Measurements from ENCODE around the gene PKLR. TPM values are rescaled to one million over a fixed set of nuclear protein-coding genes. Genes with fewer than 3 reads are reported as not detected.
A peak's percentile ranks its signal among the peaks of the same experiment; 100 is the strongest.

The PKLR gene
- total RNA-seq, 1 donor = not detected

DNA sequence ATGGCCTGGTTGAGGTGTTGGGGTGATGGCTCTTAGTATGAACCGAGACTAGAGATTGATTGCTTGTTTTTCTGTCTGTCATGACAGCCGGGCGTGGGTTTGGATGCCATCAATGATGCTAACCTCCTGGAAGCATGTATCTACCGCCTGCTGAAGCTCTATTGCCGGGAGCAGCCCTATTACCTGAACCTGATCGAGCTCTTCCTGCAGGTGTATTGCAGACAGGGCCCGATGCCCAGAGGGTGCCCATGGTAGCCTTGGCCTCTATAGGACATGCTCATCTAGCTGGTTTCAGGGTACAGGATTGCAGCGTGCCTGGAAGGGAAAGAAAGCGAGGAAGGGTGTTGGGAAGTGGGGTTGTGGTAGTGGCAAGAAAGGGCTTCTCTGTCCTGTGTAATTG, 16.8 kb upstream of the PKLR start:
- H3K4me3 ChIP-seq (ENCODE audit: low read depth, low read length) = no peak overlapping the region
- no peak for DNase-seq (ENCODE audit: low read depth)
- TF ChIP-seq, protein P1, sequence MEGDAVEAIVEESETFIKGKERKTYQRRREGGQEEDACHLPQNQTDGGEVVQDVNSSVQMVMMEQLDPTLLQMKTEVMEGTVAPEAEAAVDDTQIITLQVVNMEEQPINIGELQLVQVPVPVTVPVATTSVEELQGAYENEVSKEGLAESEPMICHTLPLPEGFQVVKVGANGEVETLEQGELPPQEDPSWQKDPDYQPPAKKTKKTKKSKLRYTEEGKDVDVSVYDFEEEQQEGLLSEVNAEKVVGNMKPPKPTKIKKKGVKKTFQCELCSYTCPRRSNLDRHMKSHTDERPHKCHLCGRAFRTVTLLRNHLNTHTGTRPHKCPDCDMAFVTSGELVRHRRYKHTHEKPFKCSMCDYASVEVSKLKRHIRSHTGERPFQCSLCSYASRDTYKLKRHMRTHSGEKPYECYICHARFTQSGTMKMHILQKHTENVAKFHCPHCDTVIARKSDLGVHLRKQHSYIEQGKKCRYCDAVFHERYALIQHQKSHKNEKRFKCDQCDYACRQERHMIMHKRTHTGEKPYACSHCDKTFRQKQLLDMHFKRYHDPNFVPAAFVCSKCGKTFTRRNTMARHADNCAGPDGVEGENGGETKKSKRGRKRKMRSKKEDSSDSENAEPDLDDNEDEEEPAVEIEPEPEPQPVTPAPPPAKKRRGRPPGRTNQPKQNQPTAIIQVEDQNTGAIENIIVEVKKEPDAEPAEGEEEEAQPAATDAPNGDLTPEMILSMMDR (IDR thresholded peaks at IDR 0.05; ENCODE audit: insufficient read depth, low read length) = no peak

DNA sequence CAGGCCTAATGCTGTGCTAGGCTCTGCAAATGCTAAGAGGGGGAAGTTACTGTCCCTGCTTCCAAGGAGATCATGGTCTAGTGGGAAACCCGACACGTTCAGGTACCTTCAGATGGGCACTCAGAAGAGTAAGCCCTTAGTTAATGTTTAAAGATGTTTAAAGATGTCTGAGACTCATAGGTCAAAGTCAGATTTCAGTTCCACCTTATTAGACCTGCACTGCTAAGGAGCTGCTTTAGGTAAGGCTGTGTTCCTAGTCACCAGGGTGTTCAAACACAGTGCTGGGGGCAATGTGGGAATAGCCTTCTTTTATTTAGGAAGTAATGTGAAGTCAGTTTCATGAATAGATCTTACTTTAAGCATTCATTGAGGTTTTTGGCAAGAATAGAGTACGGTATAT, 15.7 kb upstream of the PKLR start:
- no peak for DNase-seq (ENCODE audit: low read depth)
- no peak overlapping the region for H3K4me3 ChIP-seq (ENCODE audit: low read depth, low read length)
- TF ChIP-seq, protein P1 (IDR thresholded peaks at IDR 0.05; ENCODE audit: insufficient read depth, low read length) = no peak

DNA sequence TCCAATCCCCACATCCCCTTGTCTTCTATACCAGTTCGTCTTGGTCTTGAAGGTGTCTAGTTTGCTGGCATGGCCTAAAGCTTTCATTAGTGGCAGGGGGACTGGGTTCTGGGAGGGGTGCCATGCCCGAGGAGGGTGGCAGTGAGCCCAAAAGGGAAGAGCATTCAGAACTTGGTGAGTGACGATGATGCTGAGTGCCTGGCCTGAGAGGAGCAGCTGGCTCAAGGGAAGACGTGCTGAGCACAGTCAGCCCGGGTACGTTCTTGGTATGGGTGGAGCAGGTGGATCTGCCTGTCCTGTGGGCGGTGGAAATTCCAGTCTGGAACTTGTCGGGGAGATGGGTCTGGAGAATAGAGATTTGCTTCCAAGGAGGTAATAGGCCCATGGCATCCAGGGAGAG, 12.0 kb upstream of the PKLR start:
- TF ChIP-seq, protein P1 (IDR thresholded peaks at IDR 0.05; ENCODE audit: insufficient read depth, low read length) = no peak
- no peak for DNase-seq (ENCODE audit: low read depth)
- no peak overlapping the region for H3K4me3 ChIP-seq (ENCODE audit: low read depth, low read length)

DNA sequence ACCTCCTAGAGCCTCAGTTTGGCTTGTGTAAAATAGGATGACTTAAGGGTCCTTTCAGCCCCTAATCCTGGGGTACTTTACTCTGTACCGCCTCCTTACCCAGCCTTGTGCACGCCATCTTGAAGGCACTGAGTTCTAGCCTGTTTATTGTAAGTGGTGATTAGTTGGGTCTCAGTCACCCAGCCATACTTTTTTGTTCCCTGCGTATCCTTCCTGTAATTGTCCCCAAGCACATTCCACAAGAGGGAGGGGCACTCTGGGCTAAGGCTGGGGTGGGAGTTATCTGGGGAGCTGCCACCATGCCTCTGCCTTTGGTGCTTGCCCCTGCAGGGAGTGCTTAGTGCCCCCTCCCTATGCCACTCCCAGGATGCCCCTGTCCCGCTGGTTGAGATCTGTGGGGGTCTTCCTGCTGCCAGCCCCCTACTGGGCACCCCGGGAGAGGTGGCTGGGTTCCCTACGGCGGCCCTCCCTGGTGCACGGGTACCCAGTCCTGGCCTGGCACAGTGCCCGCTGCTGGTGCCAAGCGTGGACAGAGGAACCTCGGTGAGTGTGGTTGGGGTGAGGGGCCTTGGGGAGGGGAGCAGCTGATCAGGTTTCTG, 8.3 kb upstream of the PKLR start:
- no peak for DNase-seq (ENCODE audit: low read depth)
- peak overlapping the region; percentile 92 for H3K4me3 ChIP-seq (ENCODE audit: low read depth, low read length)
- TF ChIP-seq, protein P1 (IDR thresholded peaks at IDR 0.05; ENCODE audit: insufficient read depth, low read length) = no peak

GRCh38 chr1:155308493-155309422, 7.5 kb upstream of the PKLR start, which contains the start of gene FDPS:
TSS of gene FDPS (plus strand) at chr1:155308866. CDS start at chr1:155309790, 924 bp downstream.
- H3K4me3 ChIP-seq (ENCODE audit: low read depth, low read length) = peak within 1 kb of the TSS; percentile 92
- TF ChIP-seq, protein P1 (IDR thresholded peaks at IDR 0.05; ENCODE audit: insufficient read depth, low read length) = no peak

GRCh38 chr1:155307247-155307740, 6.1 kb upstream of the PKLR start:
- peak; percentile 73 for DNase-seq (ENCODE audit: low read depth)

More at GRCh38 chr1:155308493-155309422, 7.5 kb upstream of the PKLR start, which contains the start of gene FDPS:
- DNase-seq (ENCODE audit: low read depth) = peak; percentile 99

More at GRCh38 chr1:155307247-155307740, 6.1 kb upstream of the PKLR start:
- TF ChIP-seq, protein P1 (IDR thresholded peaks at IDR 0.05; ENCODE audit: insufficient read depth, low read length) = peak; percentile 51
- no peak overlapping the region for H3K4me3 ChIP-seq (ENCODE audit: low read depth, low read length)
